Measurements from ENCODE around the gene ATG4B.

Gene ATG4B

DNA sequence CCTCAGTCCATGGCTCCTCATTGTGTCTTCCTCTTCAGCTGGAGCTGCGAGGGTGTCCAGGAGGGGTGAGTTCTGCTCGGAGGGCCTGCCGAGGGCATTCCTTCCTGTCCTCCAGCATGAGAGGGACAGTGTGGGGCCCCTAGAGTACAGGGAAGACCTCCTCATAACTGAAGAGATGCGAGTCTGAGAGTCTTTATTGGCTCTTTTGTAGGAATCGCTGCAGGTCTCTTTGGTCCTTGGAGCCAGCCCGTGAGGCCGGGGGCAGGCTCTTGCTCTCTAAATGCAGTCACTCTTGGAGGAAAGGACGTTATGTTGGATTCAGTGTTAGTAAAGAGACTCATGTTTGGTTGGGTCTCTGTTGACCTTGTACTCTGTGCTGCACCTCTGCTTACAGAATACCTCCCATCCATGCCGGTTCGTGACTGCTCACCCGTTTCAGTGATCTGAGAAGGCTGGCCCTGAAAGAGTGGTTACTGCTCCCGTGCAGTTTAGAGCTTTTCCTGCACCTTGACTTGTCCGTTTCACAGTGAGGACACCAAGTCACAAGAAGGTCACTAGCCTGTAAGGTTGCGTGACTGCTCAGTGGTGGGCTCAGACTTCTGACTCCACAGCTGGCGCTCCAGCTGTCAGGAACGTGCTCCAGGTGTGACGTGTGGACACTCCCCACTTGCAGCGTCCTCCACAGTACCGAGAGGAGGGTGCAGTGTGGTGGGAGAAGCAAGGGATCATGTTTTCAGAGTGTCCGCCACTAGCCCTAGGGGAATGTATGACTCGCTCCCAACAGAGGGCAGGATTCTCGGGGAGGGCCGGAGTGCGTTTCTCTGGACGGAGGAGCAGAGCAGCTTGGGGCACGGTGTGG is 7.8 kb downstream of the ATG4B start:
- Histone ChIP-seq H3K27me3 (ENCODE audit: control insufficient read depth, insufficient read depth, low read length) (no peaks in the 10 kb centered on the region), H3K9me3 (ENCODE audit: control insufficient read depth, low read length) (no peaks in the 10 kb centered on the region), H2AFZ (no peak overlapping the region), H3K36me3 (ENCODE audit: control insufficient read depth, insufficient read depth, low read length) (no peaks in the 10 kb centered on the region), H3K4me2 (ENCODE audit: low read length) (no peak overlapping the region), H3K9ac (no peak overlapping the region), H3K4me1 (no peaks in the 10 kb centered on the region), H3K79me2 (peaks cover 60% of the 10 kb centered on the region), H3K27ac (no peak overlapping the region), H3K4me3 (ENCODE audit: low read depth, low read length) (no peak overlapping the region)
- TF ChIP-seq CTCF (IDR thresholded peaks at IDR 0.05) = no peak

DNA sequence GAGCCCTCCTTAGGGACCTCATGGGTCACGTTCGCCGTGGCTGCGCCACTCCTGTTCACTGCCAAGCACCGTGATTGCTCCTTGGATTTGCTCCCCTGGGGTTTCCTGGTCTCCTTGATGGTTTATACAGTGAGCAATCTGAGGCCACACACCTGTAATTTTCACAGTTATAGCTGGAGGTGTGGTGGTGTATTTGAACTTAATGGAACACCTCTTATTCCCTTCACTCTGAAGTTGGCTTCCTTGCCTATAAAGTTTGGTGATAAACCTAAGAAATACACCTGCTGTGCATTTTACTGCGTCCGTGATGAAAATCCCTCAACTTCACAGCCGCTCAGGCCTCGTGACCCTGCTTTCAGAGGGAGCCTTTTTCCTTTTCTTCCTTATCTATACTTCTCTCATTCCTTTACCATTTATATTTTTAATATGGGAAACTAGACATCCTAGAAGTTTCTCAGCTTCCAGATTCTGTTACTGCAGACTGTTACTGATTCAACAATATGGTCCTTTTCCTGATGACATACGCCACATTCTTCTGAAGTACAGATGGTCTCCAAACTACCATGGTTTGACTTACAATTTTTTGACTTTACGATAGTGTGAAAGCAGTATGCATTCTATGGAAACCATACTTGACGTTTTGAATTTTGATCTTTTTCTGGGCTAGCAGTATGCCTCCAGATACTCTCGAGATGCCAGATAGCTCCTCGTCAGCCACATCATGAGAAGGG is 8.6 kb downstream of the ATG4B start:
- Histone ChIP-seq H2AFZ (no peak overlapping the region), H3K4me2 (ENCODE audit: low read length) (no peak overlapping the region), H3K9ac (no peak overlapping the region), H3K79me2 (peaks cover 55% of the 10 kb centered on the region), H3K27me3 (ENCODE audit: control insufficient read depth, insufficient read depth, low read length) (no peaks in the 10 kb centered on the region), H3K9me3 (ENCODE audit: control insufficient read depth, low read length) (no peaks in the 10 kb centered on the region), H3K36me3 (ENCODE audit: control insufficient read depth, insufficient read depth, low read length) (no peaks in the 10 kb centered on the region), H3K4me1 (no peaks in the 10 kb centered on the region), H3K27ac (no peak overlapping the region), H3K4me3 (ENCODE audit: low read depth, low read length) (no peak overlapping the region)
- TF ChIP-seq CTCF (IDR thresholded peaks at IDR 0.05) = no peak

- no peaks in the 10 kb centered on the region for H3K36me3 ChIP-seq (ENCODE audit: control insufficient read depth, insufficient read depth, low read length)
- no peaks in the 10 kb centered on the region for H3K9me3 ChIP-seq (ENCODE audit: control insufficient read depth, low read length)
- no peak overlapping the region for H2AFZ ChIP-seq
- H3K9ac ChIP-seq = no peak overlapping the region
- no peak for TF ChIP-seq CTCF (IDR thresholded peaks at IDR 0.05)
- H3K4me1 ChIP-seq = no peaks in the 10 kb centered on the region
- no peak overlapping the region for H3K4me2 ChIP-seq (ENCODE audit: low read length)
- H3K27ac ChIP-seq = no peak overlapping the region
- H3K79me2 ChIP-seq = peaks cover 44% of the 10 kb centered on the region
- no peak overlapping the region for H3K4me3 ChIP-seq (ENCODE audit: low read depth, low read length)
- H3K27me3 ChIP-seq (ENCODE audit: control insufficient read depth, insufficient read depth, low read length) = no peaks in the 10 kb centered on the region
Measured at GRCh38 chr2:241648453-241648852, 11.0 kb downstream of the ATG4B start.

GRCh38 chr2:241649404-241649803 is 11.9 kb downstream of the ATG4B start:
- H3K4me1 ChIP-seq = no peaks in the 10 kb centered on the region
- H3K9me3 ChIP-seq (ENCODE audit: control insufficient read depth, low read length) = no peaks in the 10 kb centered on the region

More at GRCh38 chr2:241649404-241649803, 11.9 kb downstream of the ATG4B start:
- Histone ChIP-seq H3K9ac (no peak overlapping the region), H3K27ac (no peak overlapping the region), H3K79me2 (peaks cover 36% of the 10 kb centered on the region), H3K27me3 (ENCODE audit: control insufficient read depth, insufficient read depth, low read length) (no peaks in the 10 kb centered on the region), H3K4me2 (ENCODE audit: low read length) (no peak overlapping the region), H3K36me3 (ENCODE audit: control insufficient read depth, insufficient read depth, low read length) (no peaks in the 10 kb centered on the region), H2AFZ (no peak overlapping the region), H3K4me3 (ENCODE audit: low read depth, low read length) (no peak overlapping the region)
- no peak for TF ChIP-seq CTCF (IDR thresholded peaks at IDR 0.05)

Data from parathyroid adenoma (tissue), 2 donors.